ENCODE measurements around the gene OR52E1. TPM values are rescaled to one million over a fixed set of nuclear protein-coding genes. Genes with fewer than 3 reads are reported as not detected.

The OR52E1 gene
- total and polyA plus RNA-seq, 2 of the 8 experiments (the other 6 are each of a cell fraction or from before 2014, with no cell fraction given), result not detected

DNA sequence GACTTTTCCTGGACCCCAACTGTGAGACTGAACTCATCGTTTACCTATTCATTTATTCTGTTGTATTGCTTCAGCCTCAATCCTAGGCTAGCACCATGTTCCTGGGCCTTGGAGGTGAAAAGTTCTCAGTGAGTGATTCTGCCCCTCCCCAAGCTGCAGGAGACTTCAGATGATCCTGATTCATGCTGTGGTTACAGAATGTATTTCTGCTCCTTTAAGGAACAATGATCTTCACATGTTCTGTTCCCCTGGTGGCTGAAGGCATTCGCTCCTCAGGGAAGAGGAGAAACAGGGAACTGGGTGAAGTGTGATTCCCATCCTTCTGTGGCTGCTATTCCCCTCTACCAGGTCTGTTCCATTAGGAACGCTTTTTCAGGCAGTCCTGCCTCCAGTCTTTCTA, 2.4 kb downstream of the OR52E1 start (continued):
- no peak for TF ChIP-seq RFX5 (IDR thresholded peaks at IDR 0.05; ENCODE audit: borderline replicate concordance, low read depth, low read length)
- no peak for TF ChIP-seq POLR2A (IDR thresholded peaks at IDR 0.05; ENCODE audit: control extremely low read depth in 1 of 2, low read depth in 2 of 2, low read length in 2 of 2)
- TF ChIP-seq, protein P1, sequence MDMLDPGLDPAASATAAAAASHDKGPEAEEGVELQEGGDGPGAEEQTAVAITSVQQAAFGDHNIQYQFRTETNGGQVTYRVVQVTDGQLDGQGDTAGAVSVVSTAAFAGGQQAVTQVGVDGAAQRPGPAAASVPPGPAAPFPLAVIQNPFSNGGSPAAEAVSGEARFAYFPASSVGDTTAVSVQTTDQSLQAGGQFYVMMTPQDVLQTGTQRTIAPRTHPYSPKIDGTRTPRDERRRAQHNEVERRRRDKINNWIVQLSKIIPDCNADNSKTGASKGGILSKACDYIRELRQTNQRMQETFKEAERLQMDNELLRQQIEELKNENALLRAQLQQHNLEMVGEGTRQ (IDR thresholded peaks at IDR 0.05; ENCODE audit: low read length), result no peak
